ENCODE measurements around the gene DDX56. TPM values are rescaled to one million over a fixed set of nuclear protein-coding genes. Genes with fewer than 3 reads are reported as not detected.

DDX56 gene
- total and polyA plus RNA-seq, 2 of the 13 experiments (the other 11 are each of a cell fraction or from before 2014, with no cell fraction given): 82.6 to 120 TPM

GRCh38 chr7:44534501-44534900 is 39.2 kb downstream of the DDX56 start (continued):
- TF ChIP-seq RFXANK (CRISPR knock-in tag; IDR thresholded peaks at IDR 0.05) (no peak), ZMYM3 (CRISPR knock-in tag; IDR thresholded peaks at IDR 0.05) (no peak), ZNF513 (CRISPR knock-in tag; conservative IDR thresholded peaks at IDR 0.05) (no peak), ZFY (CRISPR knock-in tag; IDR thresholded peaks at IDR 0.05) (peak; percentile 11; the same call in 1 of the 2 replicates), ZFP37 (CRISPR knock-in tag; IDR thresholded peaks at IDR 0.05; ENCODE audit: borderline replicate concordance) (no peak), MBD4 (IDR thresholded peaks at IDR 0.05; ENCODE audit: borderline replicate concordance, low read length) (no peak), NKX3-1 (CRISPR knock-in tag; IDR thresholded peaks at IDR 0.05) (no peak), RFX1 (IDR thresholded peaks at IDR 0.05) (no peak), ZNF816 (CRISPR knock-in tag; IDR thresholded peaks at IDR 0.05; ENCODE audit: borderline replicate concordance) (no peak), ZNF761 (CRISPR knock-in tag; conservative IDR thresholded peaks at IDR 0.05) (no peak), TSC22D2 (CRISPR knock-in tag; IDR thresholded peaks at IDR 0.05; ENCODE audit: borderline replicate concordance) (no peak), HHEX (CRISPR knock-in tag; IDR thresholded peaks at IDR 0.05) (no peak), ZNF101 (CRISPR knock-in tag; IDR thresholded peaks at IDR 0.05; ENCODE audit: borderline replicate concordance, low read depth) (no peak), MBNL3 (CRISPR knock-in tag; conservative IDR thresholded peaks at IDR 0.05) (no peak), ZNF674 (CRISPR knock-in tag; IDR thresholded peaks at IDR 0.05; ENCODE audit: low read depth) (no peak), SMARCC2 (IDR thresholded peaks at IDR 0.05) (no peak), MXI1 (IDR thresholded peaks at IDR 0.05; ENCODE audit: borderline replicate concordance, low read depth, low read length) (no peak), CTCF (CRISPR knock-in tag; IDR thresholded peaks at IDR 0.05) (peak; percentile 69)

Data from HepG2 (cell line).